ENCODE data around the gene UFD1. TPM values are rescaled to one million over a fixed set of nuclear protein-coding genes. Genes with fewer than 3 reads are reported as not detected.

Gene UFD1
- total RNA-seq, 2 experiments from 2014 or later: 58.2 to 68.7 TPM

DNA sequence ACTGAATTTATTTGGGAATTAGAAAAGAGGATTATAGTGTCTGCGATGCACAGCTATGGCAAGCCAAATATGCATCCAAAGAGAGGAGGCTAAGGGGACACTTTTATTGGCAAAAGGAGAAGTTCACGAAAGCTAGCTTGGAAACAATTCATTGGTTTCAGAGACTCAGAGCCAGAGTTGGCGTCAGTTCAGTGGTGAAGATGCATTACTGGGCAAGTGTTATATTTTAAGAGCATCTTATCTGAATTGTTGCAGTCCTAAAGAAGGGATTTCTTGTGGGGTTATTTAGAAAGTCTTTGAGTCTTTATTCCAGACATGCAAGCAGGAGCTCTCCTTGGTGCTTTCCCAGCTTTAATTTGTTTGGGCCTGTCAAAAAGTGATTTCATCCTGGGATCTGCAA is 30.2 kb upstream of the UFD1 start:
- Mint-ChIP-seq H3K36me3 (peaks cover 60% of the 10 kb centered on the region), H3K27me3 (no peaks in the 10 kb centered on the region), H3K4me3 (no peak overlapping the region), H3K4me1 (peaks cover 25% of the 10 kb centered on the region), H3K9me3 (peaks cover 2% of the 10 kb centered on the region), H3K27ac (no peak overlapping the region)
- ATAC-seq (ENCODE audit: low read depth) (no peak), DNase-seq (no peak)
- POLR2A ChIA-PET: no interaction called here

DNA sequence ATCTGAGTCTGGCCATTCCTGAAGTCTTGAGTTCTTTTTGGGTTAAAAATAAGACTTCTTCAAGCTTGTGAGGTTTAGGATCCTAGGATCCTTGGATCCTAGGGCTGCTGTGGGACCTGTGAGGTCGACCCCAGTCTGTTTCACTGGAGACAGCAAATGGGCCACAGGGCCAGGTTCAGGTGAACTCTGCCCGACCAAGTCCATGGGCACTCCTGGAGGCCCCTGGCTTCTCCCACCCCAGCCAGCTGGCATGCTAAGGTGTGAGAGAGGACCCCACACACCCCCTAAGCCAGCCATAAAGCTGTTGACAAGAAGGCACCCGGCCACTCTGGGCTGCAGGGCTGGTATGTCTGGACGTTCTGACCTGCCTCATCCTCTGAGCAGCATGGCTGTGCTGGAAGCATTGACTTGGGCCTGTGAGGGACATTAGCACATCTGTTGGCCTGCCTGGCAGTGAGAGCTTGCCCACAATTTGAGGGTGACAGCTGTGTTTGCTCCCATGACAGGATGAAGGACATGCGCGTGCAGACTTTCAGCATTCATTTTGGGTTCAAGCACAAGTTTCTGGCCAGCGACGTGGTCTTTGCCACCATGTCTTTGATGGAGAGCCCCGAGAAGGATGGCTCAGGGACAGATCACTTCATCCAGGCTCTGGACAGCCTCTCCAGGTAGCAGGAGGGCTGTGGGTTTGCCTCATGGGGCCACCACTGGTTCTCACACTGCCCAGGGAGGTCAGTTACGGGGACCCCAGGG is 29.2 kb upstream of the UFD1 start:
- Mint-ChIP-seq H3K9me3 (no peaks in the 10 kb centered on the region), H3K27me3 (no peaks in the 10 kb centered on the region), H3K4me3 (no peak overlapping the region), H3K27ac (no peak overlapping the region), H3K4me1 (peaks cover 27% of the 10 kb centered on the region), H3K36me3 (peaks cover 55% of the 10 kb centered on the region)
- ATAC-seq (ENCODE audit: low read depth) (no peak), DNase-seq (no peak)
- POLR2A ChIA-PET: no interaction called here

DNA sequence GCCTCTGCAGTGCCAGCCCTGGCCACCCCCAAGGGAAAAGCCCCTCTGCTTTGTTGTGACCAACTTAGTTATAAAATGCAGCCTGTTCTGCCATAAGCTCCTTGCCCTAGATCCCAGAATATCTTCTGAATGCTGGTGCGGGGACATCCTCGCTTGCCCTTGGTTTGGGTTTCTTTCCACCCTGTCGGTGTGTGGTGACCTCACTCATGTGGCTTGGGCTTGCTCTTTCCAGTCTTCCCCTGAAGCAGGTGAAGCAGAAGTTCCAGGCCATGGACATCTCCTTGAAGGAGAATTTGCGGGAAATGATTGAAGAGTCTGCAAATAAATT is 28.5 kb upstream of the UFD1 start:
- Mint-ChIP-seq H3K36me3 (peaks cover 50% of the 10 kb centered on the region), H3K27ac (no peak overlapping the region), H3K4me1 (peaks cover 27% of the 10 kb centered on the region), H3K4me3 (no peak overlapping the region), H3K9me3 (no peaks in the 10 kb centered on the region), H3K27me3 (no peaks in the 10 kb centered on the region)
- no peak for ATAC-seq (ENCODE audit: low read depth)
- POLR2A ChIA-PET: no interaction called here
- DNase-seq: no peak

DNA sequence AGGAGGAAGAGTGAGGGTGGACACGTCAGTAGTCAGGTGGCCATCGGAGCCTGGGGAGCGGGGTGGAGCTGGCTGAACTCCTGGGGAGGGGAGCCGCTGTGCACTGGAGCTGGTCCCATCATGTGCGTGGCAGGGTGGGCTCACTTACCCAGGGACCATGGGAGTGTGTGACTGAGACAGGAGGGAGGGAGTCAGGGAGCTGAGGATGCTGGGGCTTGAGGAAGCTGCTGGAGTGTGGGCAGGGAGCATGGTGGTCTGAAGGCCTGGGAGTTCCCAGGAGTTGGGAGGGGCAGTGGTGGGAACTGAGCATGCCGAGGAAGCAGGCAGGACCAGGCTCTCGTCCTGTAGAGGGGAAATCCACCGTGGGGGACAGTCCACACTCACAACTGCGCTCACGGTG is 27.2 kb upstream of the UFD1 start:
- DNase-seq (no peak), ATAC-seq (ENCODE audit: low read depth) (no peak)
- Mint-ChIP-seq H3K4me3 (no peak overlapping the region), H3K27ac (peak overlapping the region; percentile 86), H3K4me1 (peaks cover 27% of the 10 kb centered on the region), H3K36me3 (peaks cover 41% of the 10 kb centered on the region), H3K27me3 (no peaks in the 10 kb centered on the region), H3K9me3 (no peaks in the 10 kb centered on the region)
- POLR2A ChIA-PET: interaction anchor here (1.1 kb wide), 1 partner anchor 27 kb away, joined by 3 read pairs; the partner anchor contains the start of genes CDC45 and UFD1

DNA sequence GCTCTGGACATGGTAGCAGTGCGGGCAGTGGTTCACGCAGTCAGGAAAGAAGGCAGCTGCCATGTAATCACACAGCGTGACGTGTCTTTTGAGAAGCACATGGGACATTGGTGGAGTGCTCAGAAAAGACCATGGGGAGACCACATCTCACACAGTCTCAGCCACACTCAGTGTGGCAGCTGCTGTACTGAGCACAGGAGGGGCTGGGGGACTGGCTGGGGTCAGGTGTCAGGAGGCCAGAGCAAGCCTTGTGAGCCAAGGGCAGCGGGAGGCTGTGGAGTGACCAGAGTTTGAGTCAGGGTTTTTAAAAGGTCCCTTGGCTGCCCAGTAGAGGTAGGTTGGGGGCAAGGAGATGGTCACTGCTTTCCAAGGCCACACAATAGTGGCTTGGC is 26.7 kb upstream of the UFD1 start:
- Mint-ChIP-seq H3K27ac (peak overlapping the region; percentile 86), H3K4me1 (peaks cover 27% of the 10 kb centered on the region), H3K9me3 (no peaks in the 10 kb centered on the region), H3K36me3 (peaks cover 37% of the 10 kb centered on the region), H3K4me3 (peak overlapping the region; percentile 56), H3K27me3 (no peaks in the 10 kb centered on the region)
- POLR2A ChIA-PET: interaction anchor here (1.1 kb wide), 1 partner anchor 27 kb away, joined by 3 read pairs; the partner anchor contains the start of genes CDC45 and UFD1
- DNase-seq (no peak), ATAC-seq (ENCODE audit: low read depth) (peak; percentile 33)

DNA sequence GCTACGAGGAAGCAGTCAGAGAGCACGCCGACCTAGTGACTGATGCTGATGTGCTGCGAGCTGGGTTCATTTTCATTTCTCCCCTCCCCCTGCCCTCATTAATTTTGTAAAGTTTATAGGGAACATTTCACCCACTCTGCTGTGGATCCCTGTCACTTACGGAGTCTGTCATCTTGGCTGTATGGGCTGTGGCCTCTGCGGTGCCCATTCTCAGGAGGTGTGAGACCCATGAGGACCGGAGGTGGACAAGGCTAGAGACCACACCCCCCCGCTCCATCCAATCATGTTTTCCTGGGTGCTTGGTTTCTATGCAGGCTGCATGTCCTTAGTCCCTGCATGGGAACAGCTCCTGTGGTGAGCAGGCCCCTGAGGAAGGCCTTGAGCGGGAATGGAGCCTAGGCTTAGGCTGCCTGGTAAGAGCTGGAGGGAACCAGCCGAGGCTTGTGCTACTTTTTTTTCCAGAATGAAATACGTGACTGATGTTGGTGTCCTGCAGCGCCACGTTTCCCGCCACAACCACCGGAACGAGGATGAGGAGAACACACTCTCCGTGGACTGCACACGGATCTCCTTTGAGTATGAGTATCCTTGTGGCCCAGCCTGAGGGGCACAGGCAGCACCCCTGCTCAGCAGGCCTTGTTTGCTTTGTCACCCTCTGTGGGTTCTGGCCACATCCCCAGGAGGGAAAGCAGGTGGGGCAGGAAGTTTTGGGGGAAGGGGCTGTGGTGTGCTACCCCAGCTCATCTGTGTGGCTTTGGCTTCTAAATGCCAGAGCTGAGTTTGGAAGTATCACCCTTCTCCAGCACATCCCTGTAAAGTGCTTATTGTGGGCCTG is 26.1 kb upstream of the UFD1 start:
- Mint-ChIP-seq H3K4me1 (peaks cover 27% of the 10 kb centered on the region), H3K36me3 (peaks cover 37% of the 10 kb centered on the region), H3K9me3 (no peaks in the 10 kb centered on the region), H3K4me3 (peak overlapping the region; percentile 56), H3K27ac (peak overlapping the region; percentile 86), H3K27me3 (no peaks in the 10 kb centered on the region)
- ATAC-seq (ENCODE audit: low read depth) (peak; percentile 72), DNase-seq (peak; percentile 49)
- POLR2A ChIA-PET: interaction anchor here (1.1 kb wide), 1 partner anchor 26 kb away, joined by 3 read pairs; the partner anchor contains the start of genes CDC45 and UFD1

DNA sequence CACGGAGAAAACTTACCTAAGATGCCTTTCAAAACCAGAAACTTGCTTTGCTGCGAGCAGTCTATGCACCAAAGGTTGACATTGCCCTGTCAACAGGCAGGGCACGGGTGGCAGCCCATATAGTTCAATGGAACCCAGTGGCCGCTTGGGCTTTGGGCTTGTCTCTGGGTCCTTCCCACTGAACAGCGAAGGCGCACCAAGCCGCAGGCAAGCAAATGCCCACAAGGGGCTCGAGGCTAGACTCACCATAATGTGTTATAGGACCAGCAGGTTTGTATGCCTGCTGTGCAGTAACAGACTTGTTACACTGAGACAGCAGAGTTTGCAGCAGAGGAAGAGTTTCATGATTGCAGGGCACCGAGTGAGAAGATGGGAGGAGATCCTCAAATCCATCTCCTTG is 24.9 kb upstream of the UFD1 start:
- peaks cover 27% of the 10 kb centered on the region for H3K4me1 Mint-ChIP-seq
- H3K9me3 Mint-ChIP-seq: no peaks in the 10 kb centered on the region
- H3K4me3 Mint-ChIP-seq: no peak overlapping the region
- H3K27me3 Mint-ChIP-seq: no peaks in the 10 kb centered on the region
- POLR2A ChIA-PET: no interaction called here
- ATAC-seq (ENCODE audit: low read depth): no peak
- H3K27ac Mint-ChIP-seq: peak overlapping the region; percentile 21
- peaks cover 28% of the 10 kb centered on the region for H3K36me3 Mint-ChIP-seq
- DNase-seq: no peak

DNA sequence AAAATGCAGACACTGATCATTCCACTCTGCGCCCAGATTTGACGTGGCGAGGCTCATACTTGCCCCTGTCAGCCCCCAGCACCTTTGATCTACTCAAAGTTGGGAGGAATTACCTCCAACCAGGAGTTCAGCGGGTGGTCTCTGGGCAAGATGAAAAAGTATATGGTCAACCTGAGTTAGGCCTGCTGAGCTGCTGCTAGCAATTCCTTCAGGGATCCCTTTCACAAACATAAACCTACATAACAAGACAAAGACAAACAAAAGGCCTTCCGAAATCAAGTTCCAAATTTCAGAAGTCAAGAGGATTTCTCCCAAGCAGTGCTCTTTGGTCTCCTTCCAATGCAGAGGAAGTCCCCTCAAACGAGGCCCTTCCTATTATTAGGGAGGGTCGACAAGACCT is 24.4 kb upstream of the UFD1 start:
- Mint-ChIP-seq H3K27me3 (no peaks in the 10 kb centered on the region), H3K9me3 (no peaks in the 10 kb centered on the region), H3K36me3 (peaks cover 26% of the 10 kb centered on the region), H3K4me1 (peaks cover 27% of the 10 kb centered on the region), H3K27ac (no peak overlapping the region), H3K4me3 (no peak overlapping the region)
- POLR2A ChIA-PET: no interaction called here
- ATAC-seq (ENCODE audit: low read depth) (no peak), DNase-seq (no peak)

DNA sequence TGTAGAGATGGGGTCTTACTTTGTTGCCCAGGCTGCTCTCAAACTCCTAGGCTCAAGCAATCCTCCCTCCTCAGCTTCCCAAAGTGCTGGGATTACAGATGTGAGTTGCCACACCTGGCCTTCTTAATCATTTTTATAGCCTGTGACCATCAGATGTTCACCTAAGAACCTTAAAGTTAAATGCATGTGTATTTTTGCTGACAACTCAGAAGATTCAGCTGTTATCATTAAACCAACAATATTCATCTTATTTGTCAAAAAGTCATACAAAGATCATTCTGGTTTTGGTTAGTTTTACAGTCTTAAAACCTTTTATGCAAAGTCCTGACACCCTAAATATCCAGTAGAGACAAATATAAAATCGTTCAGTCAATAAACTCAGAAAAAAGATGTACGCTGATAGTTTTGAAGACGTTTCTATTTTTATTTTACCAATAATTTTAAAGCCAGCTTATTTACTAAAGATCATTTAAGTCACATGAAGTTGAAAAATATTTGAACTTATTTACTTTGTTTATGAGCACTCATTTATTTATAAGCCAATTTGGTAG is 23.0 kb upstream of the UFD1 start:
- Mint-ChIP-seq H3K27me3 (no peaks in the 10 kb centered on the region), H3K9me3 (no peaks in the 10 kb centered on the region), H3K4me3 (no peak overlapping the region), H3K4me1 (peaks cover 27% of the 10 kb centered on the region), H3K27ac (no peak overlapping the region), H3K36me3 (peaks cover 23% of the 10 kb centered on the region)
- ATAC-seq (ENCODE audit: low read depth) (no peak), DNase-seq (no peak)
- POLR2A ChIA-PET: no interaction called here

DNA sequence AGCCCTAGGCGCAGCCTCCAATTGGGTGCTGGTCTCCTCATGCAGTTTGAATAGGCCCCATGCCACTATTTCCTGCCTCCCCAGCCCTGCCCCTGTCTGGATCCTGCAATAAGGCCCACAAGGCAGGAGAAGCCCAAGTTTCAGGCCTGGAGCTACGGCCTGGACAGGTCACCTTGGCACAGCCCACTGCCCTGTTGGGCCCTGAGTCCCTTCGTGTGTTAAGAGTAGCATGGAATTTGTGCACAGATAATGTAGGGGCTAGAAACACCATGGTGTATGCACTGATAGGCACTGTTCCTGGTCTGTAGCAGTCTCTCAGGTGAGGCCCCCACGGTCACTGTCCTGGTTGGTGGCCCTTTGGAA is 20.9 kb upstream of the UFD1 start:
- DNase-seq (no peak), ATAC-seq (ENCODE audit: low read depth) (no peak)
- no peak overlapping the region for H3K4me3 Mint-ChIP-seq
- no peaks in the 10 kb centered on the region for H3K27me3 Mint-ChIP-seq
- no peaks in the 10 kb centered on the region for H3K9me3 Mint-ChIP-seq
- POLR2A ChIA-PET: no interaction called here
- H3K27ac Mint-ChIP-seq: no peak overlapping the region
- H3K4me1 Mint-ChIP-seq: peaks cover 13% of the 10 kb centered on the region
- H3K36me3 Mint-ChIP-seq: peaks cover 12% of the 10 kb centered on the region

DNA sequence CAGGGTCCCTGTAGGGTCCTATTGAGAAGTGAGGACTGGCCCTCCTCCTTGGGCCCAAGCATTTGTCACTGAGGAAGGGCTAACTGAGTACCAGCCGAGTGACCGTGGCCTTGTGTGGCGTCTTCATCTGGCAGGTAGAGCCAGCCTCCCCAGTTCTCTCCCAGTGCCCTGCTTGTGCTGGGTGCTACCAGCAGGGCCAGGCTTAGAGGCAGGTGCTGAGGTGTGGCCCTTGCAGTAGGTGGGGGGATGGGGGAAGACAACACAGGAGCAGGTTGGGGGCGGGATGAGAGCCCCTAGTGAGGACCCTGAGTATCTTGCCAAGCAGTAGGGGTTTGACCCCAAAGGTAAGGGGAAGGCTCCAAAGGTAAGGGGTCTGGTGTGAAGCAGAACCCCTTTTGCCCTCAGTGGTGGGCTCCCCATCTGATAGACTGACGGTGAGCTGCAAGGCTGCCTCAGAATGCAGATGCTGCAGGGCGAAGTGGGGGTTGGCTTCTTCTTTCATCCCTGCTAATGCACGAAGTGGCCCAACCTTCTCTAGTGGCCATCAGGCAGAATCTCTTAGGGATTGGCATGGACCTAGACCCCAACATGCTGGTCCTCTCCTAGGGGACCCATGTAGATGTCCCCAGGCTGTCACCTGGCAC is 20.4 kb upstream of the UFD1 start:
- Mint-ChIP-seq H3K4me1 (peaks cover 8% of the 10 kb centered on the region), H3K27me3 (no peaks in the 10 kb centered on the region), H3K9me3 (no peaks in the 10 kb centered on the region), H3K4me3 (no peak overlapping the region), H3K36me3 (peaks cover 12% of the 10 kb centered on the region), H3K27ac (no peak overlapping the region)
- POLR2A ChIA-PET: no interaction called here
- DNase-seq: no peak
- no peak for ATAC-seq (ENCODE audit: low read depth)

DNA sequence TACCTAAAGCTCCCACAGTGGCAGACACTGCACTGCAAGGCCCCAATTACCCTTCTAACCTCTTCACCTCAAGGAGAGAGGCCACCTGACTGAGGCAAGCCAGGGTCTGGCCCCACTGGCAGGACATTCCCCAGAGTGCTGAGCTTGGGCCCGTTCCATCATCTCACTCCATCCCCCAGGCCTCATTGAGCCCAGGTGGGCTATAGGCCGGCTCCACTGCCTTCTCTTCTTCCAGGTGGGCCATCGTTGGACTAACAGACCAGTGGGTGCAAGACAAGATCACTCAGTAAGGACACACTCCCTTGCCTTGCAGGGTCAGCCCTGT is 19.8 kb upstream of the UFD1 start:
- DNase-seq (no peak), ATAC-seq (ENCODE audit: low read depth) (no peak)
- H3K4me1 Mint-ChIP-seq: peaks cover 3% of the 10 kb centered on the region
- no peak overlapping the region for H3K4me3 Mint-ChIP-seq
- H3K27me3 Mint-ChIP-seq: no peaks in the 10 kb centered on the region
- no peaks in the 10 kb centered on the region for H3K9me3 Mint-ChIP-seq
- POLR2A ChIA-PET: no interaction called here
- peaks cover 12% of the 10 kb centered on the region for H3K36me3 Mint-ChIP-seq
- H3K27ac Mint-ChIP-seq: no peak overlapping the region

DNA sequence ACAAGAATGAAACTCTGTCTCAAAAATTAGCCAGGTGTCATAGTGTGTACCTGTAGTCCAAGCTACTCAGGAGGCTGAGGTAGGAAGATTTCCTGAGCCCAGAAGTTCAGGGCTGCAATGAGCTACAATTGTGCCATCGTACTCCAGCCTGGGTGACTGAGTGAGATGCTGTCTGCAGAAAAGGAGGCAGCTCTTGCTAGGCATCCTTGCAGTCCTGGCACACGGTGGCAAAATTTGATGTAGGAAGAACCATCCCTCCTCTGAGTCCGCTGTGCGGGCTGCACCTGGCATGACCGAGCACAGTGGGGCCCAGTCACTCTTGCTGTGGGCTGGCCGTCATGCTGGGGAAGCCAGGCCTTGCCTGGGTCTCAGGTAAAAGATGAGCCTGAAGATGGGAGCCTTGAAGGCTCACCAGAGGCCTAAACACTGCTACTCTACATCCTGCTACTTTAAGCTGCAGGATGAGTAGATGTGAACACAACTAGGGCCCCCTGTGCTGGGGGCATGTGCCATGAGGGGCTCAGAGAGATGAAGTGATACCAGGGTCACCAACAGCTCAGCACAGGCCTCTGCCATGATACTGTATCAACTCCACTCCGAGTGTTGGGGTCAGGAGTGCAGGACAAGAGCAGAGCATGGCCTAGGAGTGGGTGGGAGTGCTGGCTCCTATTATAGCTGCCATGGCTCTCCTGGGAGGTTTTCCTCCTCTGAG is 19.3 kb upstream of the UFD1 start:
- POLR2A ChIA-PET: interaction anchor here (1.3 kb wide), 1 partner anchor 132 kb away, joined by 3 read pairs; no protein-coding TSS in a partner anchor
- Mint-ChIP-seq H3K4me3 (no peak overlapping the region), H3K4me1 (no peaks in the 10 kb centered on the region), H3K27me3 (no peaks in the 10 kb centered on the region), H3K27ac (no peak overlapping the region), H3K36me3 (peaks cover 9% of the 10 kb centered on the region), H3K9me3 (no peaks in the 10 kb centered on the region)
- no peak for ATAC-seq (ENCODE audit: low read depth)
- no peak for DNase-seq

All from activated naive CD8-positive, alpha-beta T cell treated with anti-CD3 and anti-CD28 coated beads, Interleukin-2, amount 10 ng/mL, durations not matched to agents 7 days and 5 days (primary cell).